C4-2B (cell line): ENCODE data around the gene NDOR1.

Source experiments
- CTCF ChIP-seq: fragments of 450-650 bp; conservative IDR thresholded peaks from 2 replicates; pipeline ENCODE4 v1.5.1; 2017; ENCODE audit warnings: mild to moderate bottlenecking
- ZFX ChIP-seq: fragments of 450-650 bp; IDR thresholded peaks from 2 replicates; pipeline ENCODE4 v1.6.1; 2017

GRCh38 chr9:137193771-137194170, 11.7 kb upstream of the NDOR1 start:
- TF ChIP-seq CTCF = no peak
- no peak for TF ChIP-seq ZFX
